ENCODE measurements around the gene CALML3.

- TF ChIP-seq CTCF (IDR thresholded peaks at IDR 0.05; ENCODE audit: poor library complexity, severe bottlenecking), result no peak
- no peak for TF ChIP-seq EP300 (conservative IDR thresholded peaks at IDR 0.05; ENCODE audit: poor library complexity, severe bottlenecking)
- TF ChIP-seq POLR2AphosphoS5 (IDR thresholded peaks at IDR 0.05), result no peak
- no peak for TF ChIP-seq SMC3 (conservative IDR thresholded peaks at IDR 0.05; ENCODE audit: poor library complexity)
- TF ChIP-seq, protein P1, sequence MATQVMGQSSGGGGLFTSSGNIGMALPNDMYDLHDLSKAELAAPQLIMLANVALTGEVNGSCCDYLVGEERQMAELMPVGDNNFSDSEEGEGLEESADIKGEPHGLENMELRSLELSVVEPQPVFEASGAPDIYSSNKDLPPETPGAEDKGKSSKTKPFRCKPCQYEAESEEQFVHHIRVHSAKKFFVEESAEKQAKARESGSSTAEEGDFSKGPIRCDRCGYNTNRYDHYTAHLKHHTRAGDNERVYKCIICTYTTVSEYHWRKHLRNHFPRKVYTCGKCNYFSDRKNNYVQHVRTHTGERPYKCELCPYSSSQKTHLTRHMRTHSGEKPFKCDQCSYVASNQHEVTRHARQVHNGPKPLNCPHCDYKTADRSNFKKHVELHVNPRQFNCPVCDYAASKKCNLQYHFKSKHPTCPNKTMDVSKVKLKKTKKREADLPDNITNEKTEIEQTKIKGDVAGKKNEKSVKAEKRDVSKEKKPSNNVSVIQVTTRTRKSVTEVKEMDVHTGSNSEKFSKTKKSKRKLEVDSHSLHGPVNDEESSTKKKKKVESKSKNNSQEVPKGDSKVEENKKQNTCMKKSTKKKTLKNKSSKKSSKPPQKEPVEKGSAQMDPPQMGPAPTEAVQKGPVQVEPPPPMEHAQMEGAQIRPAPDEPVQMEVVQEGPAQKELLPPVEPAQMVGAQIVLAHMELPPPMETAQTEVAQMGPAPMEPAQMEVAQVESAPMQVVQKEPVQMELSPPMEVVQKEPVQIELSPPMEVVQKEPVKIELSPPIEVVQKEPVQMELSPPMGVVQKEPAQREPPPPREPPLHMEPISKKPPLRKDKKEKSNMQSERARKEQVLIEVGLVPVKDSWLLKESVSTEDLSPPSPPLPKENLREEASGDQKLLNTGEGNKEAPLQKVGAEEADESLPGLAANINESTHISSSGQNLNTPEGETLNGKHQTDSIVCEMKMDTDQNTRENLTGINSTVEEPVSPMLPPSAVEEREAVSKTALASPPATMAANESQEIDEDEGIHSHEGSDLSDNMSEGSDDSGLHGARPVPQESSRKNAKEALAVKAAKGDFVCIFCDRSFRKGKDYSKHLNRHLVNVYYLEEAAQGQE (IDR thresholded peaks at IDR 0.05; ENCODE audit: borderline replicate concordance), result no peak
- no peak for TF ChIP-seq TAF1 (IDR thresholded peaks at IDR 0.05; ENCODE audit: low read depth)
- TF ChIP-seq RAD21 (conservative IDR thresholded peaks at IDR 0.05), result no peak
These were observed 37.9 kb upstream of the CALML3 start for GRCh38 chr10:5486853-5487235.

All from neural cell (in vitro differentiated cells).